Immature natural killer cell (primary cell): ENCODE measurements around the gene INO80B. TPM values are rescaled to one million over a fixed set of nuclear protein-coding genes. Genes with fewer than 3 reads are reported as not detected.
"Not testable (repeated sequence)": the region's sequence is repeated elsewhere in the genome, so short reads cannot be mapped to it uniquely, and the experiment has no call there.

Source experiments
- DNase-seq, 3 donors: peaks; one replicate each; pipeline ENCODE4 v3.0.0; 2022; ENCODE audit warnings: mixed read lengths in 1 of 3
- H3K27ac Mint-ChIP-seq, 6 donors: one replicate each; pipeline ENCODE4 v1.8.0; 2020; ENCODE audit warnings: mixed read lengths in 6 of 6, mild to moderate bottlenecking in 5 of 6, inconsistent platforms in 4 of 6, moderate library complexity in 3 of 6
- H3K27me3 Mint-ChIP-seq, 3 donors: one replicate each; pipeline ENCODE4 v1.8.0; 2020 to 2021; ENCODE audit warnings: low read depth in 3 of 3, mild to moderate bottlenecking in 3 of 3, mixed read lengths in 3 of 3, moderate library complexity in 3 of 3, inconsistent platforms in 1 of 3
- H3K36me3 Mint-ChIP-seq, 3 donors: one replicate each; pipeline ENCODE4 v1.8.0; 2020; ENCODE audit warnings: mixed read lengths in 3 of 3, inconsistent platforms in 2 of 3, mild to moderate bottlenecking in 2 of 3
- H3K4me1 Mint-ChIP-seq, 2 donors: one replicate each; pipeline ENCODE4 v1.8.0; 2020; ENCODE audit warnings: inconsistent platforms in 2 of 2, mild to moderate bottlenecking in 2 of 2, mixed read lengths in 2 of 2, moderate library complexity in 1 of 2
- H3K4me3 Mint-ChIP-seq, 5 donors: one replicate each; pipeline ENCODE4 v1.8.0; 2020; ENCODE audit warnings: mild to moderate bottlenecking in 5 of 5, mixed read lengths in 5 of 5, inconsistent platforms in 3 of 5, moderate library complexity in 3 of 5
- H3K9me3 Mint-ChIP-seq, 6 donors: one replicate each; pipeline ENCODE4 v1.8.0; 2020; ENCODE audit warnings: mild to moderate bottlenecking in 6 of 6, mixed read lengths in 6 of 6, inconsistent platforms in 4 of 6, moderate library complexity in 3 of 6
- polyA plus RNA-seq, 3 donors: library from polyadenylated mRNA; unstranded; fragments of 300-500 nt; fragmentation: Illumina TruSeq; gene quantifications; one replicate each; pipeline ENCODE4 v1.2.3, GENCODE V29; 2021

INO80B gene
- polyA plus RNA-seq, 3 donors from 2014 or later = 3.9 to 11.1 (median 9.3) TPM

- Mint-ChIP-seq H3K4me1 (peaks cover 49 to 50% of the 10 kb centered on the region in 2 donors), H3K27ac (peak overlapping the region in 4 of 6 donors; percentile 44 to 54 (median 50)), H3K9me3 (no peaks in the 10 kb centered on the region), H3K36me3 (no peaks in the 10 kb centered on the region), H3K4me3 (peak overlapping the region in 4 of 5 donors; percentile 16 to 98 (median 80)), H3K27me3 (peaks cover 19 to 23% (median 20%) of the 10 kb centered on the region in 3 donors)
- no peak for DNase-seq
These were observed 7.9 kb downstream of the INO80B start for GRCh38 chr2:74462786-74463105.

GRCh38 chr2:74464406-74464805 lies 9.5 kb downstream of the INO80B start:
- no peaks in the 10 kb centered on the region for H3K9me3 Mint-ChIP-seq
- peak overlapping the region; percentile 74 to 98 (median 78) for H3K27ac Mint-ChIP-seq
- H3K36me3 Mint-ChIP-seq = no peaks in the 10 kb centered on the region
- peaks cover 34 to 35% of the 10 kb centered on the region in 2 donors for H3K4me1 Mint-ChIP-seq
- peaks cover 11 to 16% (median 13%) of the 10 kb centered on the region in 3 donors for H3K27me3 Mint-ChIP-seq
- peak overlapping the region; percentile 87 to 98 (median 98) for H3K4me3 Mint-ChIP-seq
- DNase-seq = no peak

- not testable (repeated sequence) for DNase-seq, H3K9me3 Mint-ChIP-seq, H3K36me3 Mint-ChIP-seq
- peaks cover 14 to 27% (median 22%) of the 10 kb centered on the region in 3 donors for H3K27me3 Mint-ChIP-seq
- H3K27ac Mint-ChIP-seq = peak overlapping the region; percentile 26 to 91 (median 86)
- H3K4me1 Mint-ChIP-seq = peaks cover 31 to 33% of the 10 kb centered on the region in 2 donors
- H3K4me3 Mint-ChIP-seq = peak overlapping the region; percentile 52 to 78 (median 63)
These were observed 15.9 kb downstream of the INO80B start for GRCh38 chr2:74470742-74471141.

- Mint-ChIP-seq H3K4me3 (peak overlapping the region; percentile 90 to 99 (median 97)), H3K27ac (peak overlapping the region; percentile 94 to 100 (median 100)), H3K9me3 (no peaks in the 10 kb centered on the region), H3K4me1 (peaks cover 27 to 28% of the 10 kb centered on the region in 2 donors), H3K36me3 (peaks cover 3 to 10% (median 8%) of the 10 kb centered on the region in 3 donors), H3K27me3 (peaks cover 9 to 22% (median 17%) of the 10 kb centered on the region in 3 donors)
- no peak for DNase-seq
These were observed 16.6 kb downstream of the INO80B start for GRCh38 chr2:74471332-74472065.

GRCh38 chr2:74472086-74472944 lies 17.4 kb downstream of the INO80B start, which contains the start of gene MRPL53:
MRPL53 (minus strand) TSS chr2:74472680; CDS start chr2:74472660, 20 bp downstream.
- Mint-ChIP-seq H3K9me3 (no peaks in the 10 kb centered on the region), H3K4me3 (peak within 1 kb of the TSS; percentile 90 to 99 (median 97)), H3K4me1 (peaks cover 27 to 28% of the 10 kb centered on the region in 2 donors), H3K27me3 (peaks cover 9 to 22% (median 17%) of the 10 kb centered on the region in 3 donors), H3K27ac (peak within 1 kb of the TSS; percentile 94 to 100 (median 100)), H3K36me3 (peaks cover 3 to 12% (median 8%) of the 10 kb centered on the region in 3 donors)
- DNase-seq = peak; percentile 94 to 96 (median 95)

- DNase-seq = no peak
- Mint-ChIP-seq H3K27ac (peak overlapping the region; percentile 94 to 100 (median 100)), H3K4me1 (peaks cover 27 to 28% of the 10 kb centered on the region in 2 donors), H3K36me3 (peaks cover 7 to 16% (median 8%) of the 10 kb centered on the region in 3 donors), H3K27me3 (peaks cover 9 to 22% (median 17%) of the 10 kb centered on the region in 3 donors), H3K4me3 (peak overlapping the region; percentile 90 to 99 (median 97)), H3K9me3 (no peaks in the 10 kb centered on the region)
These were observed 18.0 kb downstream of the INO80B start for GRCh38 chr2:74472945-74473258.

- DNase-seq = no peak
- H3K4me3 Mint-ChIP-seq = peak overlapping the region in 1 of 5 donors; percentile 25
- H3K9me3 Mint-ChIP-seq = no peaks in the 10 kb centered on the region
- H3K36me3 Mint-ChIP-seq = peaks cover 7 to 16% (median 8%) of the 10 kb centered on the region in 3 donors
- H3K4me1 Mint-ChIP-seq = peaks cover 27 to 28% of the 10 kb centered on the region in 2 donors
- peak overlapping the region in 4 of 6 donors; percentile 45 to 71 (median 63) for H3K27ac Mint-ChIP-seq
- peaks cover 9 to 22% (median 17%) of the 10 kb centered on the region in 3 donors for H3K27me3 Mint-ChIP-seq
These were observed 19.6 kb downstream of the INO80B start for GRCh38 chr2:74474481-74474880.

- peaks cover 28 to 29% of the 10 kb centered on the region in 2 donors for H3K4me1 Mint-ChIP-seq
- DNase-seq = no peak
- peaks cover 7 to 18% (median 8%) of the 10 kb centered on the region in 3 donors for H3K36me3 Mint-ChIP-seq
- H3K9me3 Mint-ChIP-seq = no peaks in the 10 kb centered on the region
- H3K4me3 Mint-ChIP-seq = no peak overlapping the region
- H3K27ac Mint-ChIP-seq = peak overlapping the region in 1 of 6 donors; percentile 51
- H3K27me3 Mint-ChIP-seq = peaks cover 9 to 22% (median 17%) of the 10 kb centered on the region in 3 donors
These were observed 20.0 kb downstream of the INO80B start for GRCh38 chr2:74474899-74475298.

GRCh38 chr2:74481431-74481830 lies 26.5 kb downstream of the INO80B start:
- Mint-ChIP-seq H3K4me1 (peaks cover 33 to 40% of the 10 kb centered on the region in 2 donors), H3K4me3 (peak overlapping the region; percentile 73 to 100 (median 98)), H3K36me3 (peaks cover 3 to 14% (median 8%) of the 10 kb centered on the region in 3 donors), H3K27me3 (peaks cover 0 to 5% (median 4%) of the 10 kb centered on the region in 3 donors), H3K9me3 (no peaks in the 10 kb centered on the region), H3K27ac (peak overlapping the region; percentile 7 to 100 (median 66))
- no peak for DNase-seq

GRCh38 chr2:74481961-74482800 lies 27.3 kb downstream of the INO80B start:
- Mint-ChIP-seq H3K4me1 (peaks cover 35 to 40% of the 10 kb centered on the region in 2 donors), H3K27me3 (peaks cover 0 to 5% (median 4%) of the 10 kb centered on the region in 3 donors), H3K9me3 (no peaks in the 10 kb centered on the region), H3K36me3 (peaks cover 6 to 20% (median 12%) of the 10 kb centered on the region in 3 donors), H3K4me3 (peak overlapping the region; percentile 97 to 100 (median 99)), H3K27ac (peak overlapping the region; percentile 90 to 100 (median 99))
- DNase-seq = peak in 1 of 3 donors; percentile 76

- Mint-ChIP-seq H3K4me1 (peaks cover 35 to 40% of the 10 kb centered on the region in 2 donors), H3K27ac (peak within 1 kb of the TSS; percentile 90 to 100 (median 99)), H3K27me3 (peaks cover 0 to 5% (median 4%) of the 10 kb centered on the region in 3 donors), H3K36me3 (peaks cover 6 to 14% (median 8%) of the 10 kb centered on the region in 3 donors), H3K9me3 (no peaks in the 10 kb centered on the region), H3K4me3 (peak within 1 kb of the TSS; percentile 97 to 100 (median 99))
- DNase-seq = peak; percentile 94 to 96 (median 95)
These were observed 28.2 kb downstream of the INO80B start, which contains the start of the genes CCDC142 and TTC31 for GRCh38 chr2:74482801-74483674. CCDC142 (minus strand) TSS chr2:74482998; CDS start chr2:74482837, 161 bp downstream. TTC31 (plus strand) TSS chr2:74483081; CDS start chr2:74483096, 15 bp downstream.

GRCh38 chr2:74483675-74484164 lies 28.8 kb downstream of the INO80B start:
- DNase-seq, H3K27me3 Mint-ChIP-seq, H3K9me3 Mint-ChIP-seq: not testable (repeated sequence)

More at GRCh38 chr2:74483675-74484164, 28.8 kb downstream of the INO80B start:
- peak overlapping the region; percentile 90 to 100 (median 99) for H3K27ac Mint-ChIP-seq
- H3K4me1 Mint-ChIP-seq = peaks cover 35 to 40% of the 10 kb centered on the region in 2 donors
- peaks cover 6 to 14% (median 8%) of the 10 kb centered on the region in 3 donors for H3K36me3 Mint-ChIP-seq
- H3K4me3 Mint-ChIP-seq = peak overlapping the region; percentile 97 to 100 (median 99)
